HG03139 (cell line): ENCODE data around the gene DCBLD2.

Experiments used
- ATAC-seq: cut with Tn5 transposase; IDR thresholded peaks from one replicate; pipeline ENCODE4 v1.9.1; 2021; ENCODE audit not compliant: unreplicated experiment

Gene DCBLD2

DNA sequence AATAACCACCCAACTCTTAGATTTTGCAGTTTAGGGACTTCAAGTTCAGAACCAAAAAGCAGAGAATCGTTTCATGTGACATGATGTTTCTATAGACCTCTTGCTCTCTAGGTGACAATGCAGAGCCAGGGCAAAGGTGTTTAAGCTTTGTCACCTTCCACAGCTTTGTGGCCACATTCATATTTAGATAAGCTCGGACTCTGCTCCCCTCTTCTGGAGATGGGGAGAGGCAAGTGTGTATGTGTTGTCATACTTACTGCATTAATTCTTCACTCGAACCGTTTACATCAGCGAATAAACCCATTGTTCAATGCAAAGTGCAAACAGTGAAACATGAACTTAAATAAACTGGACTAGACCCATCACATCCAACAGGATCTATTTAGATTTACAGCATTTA lies 105.2 kb downstream of the DCBLD2 start:
- no peak for ATAC-seq

DNA sequence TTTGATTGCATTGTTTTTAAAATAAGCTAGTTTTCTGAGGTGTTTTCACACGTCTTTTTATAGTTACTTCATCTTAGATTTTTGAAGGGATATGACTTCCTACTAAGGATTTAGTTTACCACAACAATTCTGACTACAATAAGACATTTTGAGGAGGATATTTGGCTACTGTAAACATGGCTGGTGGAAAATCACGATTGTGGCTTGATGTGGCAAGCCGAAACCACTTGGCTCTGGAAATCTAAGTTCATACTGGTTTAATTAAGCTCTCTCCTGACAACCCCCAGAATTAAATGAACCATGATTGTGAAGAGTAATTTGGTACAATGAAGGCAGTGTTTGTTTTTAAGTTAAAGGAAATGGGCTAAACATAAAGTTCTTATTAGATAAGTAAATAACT lies 107.5 kb downstream of the DCBLD2 start:
- ATAC-seq, result no peak

DNA sequence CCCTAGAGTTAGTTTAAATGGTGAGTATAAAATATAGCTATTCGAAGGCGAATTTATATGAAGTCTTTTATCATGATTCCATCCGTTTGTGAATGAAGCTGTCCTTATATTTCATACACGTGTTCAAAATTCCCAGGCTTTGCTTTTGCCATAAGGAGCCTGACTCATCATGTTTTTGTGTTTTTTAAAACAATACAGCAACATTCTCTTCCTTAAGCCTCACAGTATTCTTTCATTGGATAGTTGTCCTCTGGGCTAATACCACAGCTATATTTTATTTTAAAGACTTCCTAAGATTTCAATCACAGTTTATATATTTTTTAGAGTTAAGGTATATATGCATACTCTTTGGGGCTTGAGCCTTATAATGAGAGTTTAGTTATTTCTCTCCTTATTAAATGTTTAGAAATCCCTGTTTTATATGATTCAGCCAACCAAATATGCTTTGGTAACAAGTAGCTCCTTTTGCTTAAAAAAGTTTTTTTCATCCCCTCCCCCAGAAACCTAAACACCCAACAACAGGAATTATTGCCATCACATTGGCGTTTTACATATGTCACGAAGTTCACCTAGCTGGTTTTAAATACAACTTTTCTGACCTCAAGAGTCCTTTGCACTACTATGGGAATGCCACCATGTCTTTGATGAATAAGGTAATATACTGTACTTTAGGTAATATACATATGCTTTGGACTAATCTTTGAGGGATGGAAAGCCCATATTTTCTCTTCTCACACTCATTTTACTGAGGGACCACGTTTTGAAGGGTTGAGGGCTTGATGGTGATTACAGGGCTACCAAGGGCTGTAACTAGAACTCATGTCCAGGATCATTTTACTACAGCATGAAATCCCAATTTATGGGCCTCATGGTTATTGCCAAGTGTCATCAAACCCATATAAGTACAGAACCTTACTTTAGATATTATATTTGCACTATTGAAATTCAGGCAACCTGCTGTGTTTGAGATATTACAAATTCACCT lies 109.9 kb downstream of the DCBLD2 start:
- no peak for ATAC-seq

DNA sequence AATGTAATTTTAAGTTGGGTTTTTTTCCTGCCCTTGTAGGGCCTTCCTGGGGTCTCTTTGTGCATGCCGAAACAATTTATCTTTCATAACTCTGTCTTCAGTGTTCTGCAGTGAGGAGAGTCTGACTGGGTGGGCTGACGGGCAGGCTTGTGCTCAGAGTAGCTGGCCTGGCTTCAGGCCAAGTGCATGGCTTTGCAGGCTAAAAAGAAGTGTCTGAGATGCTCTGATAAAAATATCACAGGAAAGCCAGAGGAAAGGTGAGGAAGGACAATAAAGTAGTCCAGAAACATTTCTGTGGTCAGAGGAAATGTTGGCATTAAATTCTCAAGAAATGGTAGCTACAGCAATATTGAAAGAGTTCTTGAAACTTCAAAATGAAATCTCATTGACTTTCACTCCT lies 112.8 kb downstream of the DCBLD2 start:
- no peak for ATAC-seq

DNA sequence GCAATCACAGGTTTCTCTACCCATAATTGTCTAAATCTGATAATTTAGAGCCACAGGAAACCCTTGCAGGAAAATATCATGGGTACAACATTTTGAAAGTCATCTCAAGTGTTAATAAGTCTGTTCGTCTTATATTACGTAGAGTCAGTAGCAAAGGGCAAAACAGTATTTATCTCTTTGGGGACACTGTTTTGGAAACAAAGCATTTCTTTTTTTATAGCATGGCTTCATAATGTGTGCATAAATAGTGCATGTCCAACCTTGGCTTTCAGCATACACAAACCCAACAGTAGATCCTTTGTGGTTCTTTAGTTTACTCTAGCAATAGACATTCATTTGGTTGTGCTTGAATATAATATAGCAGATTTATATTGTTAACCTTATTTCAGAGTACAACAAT lies 114.3 kb downstream of the DCBLD2 start:
- no peak for ATAC-seq

DNA sequence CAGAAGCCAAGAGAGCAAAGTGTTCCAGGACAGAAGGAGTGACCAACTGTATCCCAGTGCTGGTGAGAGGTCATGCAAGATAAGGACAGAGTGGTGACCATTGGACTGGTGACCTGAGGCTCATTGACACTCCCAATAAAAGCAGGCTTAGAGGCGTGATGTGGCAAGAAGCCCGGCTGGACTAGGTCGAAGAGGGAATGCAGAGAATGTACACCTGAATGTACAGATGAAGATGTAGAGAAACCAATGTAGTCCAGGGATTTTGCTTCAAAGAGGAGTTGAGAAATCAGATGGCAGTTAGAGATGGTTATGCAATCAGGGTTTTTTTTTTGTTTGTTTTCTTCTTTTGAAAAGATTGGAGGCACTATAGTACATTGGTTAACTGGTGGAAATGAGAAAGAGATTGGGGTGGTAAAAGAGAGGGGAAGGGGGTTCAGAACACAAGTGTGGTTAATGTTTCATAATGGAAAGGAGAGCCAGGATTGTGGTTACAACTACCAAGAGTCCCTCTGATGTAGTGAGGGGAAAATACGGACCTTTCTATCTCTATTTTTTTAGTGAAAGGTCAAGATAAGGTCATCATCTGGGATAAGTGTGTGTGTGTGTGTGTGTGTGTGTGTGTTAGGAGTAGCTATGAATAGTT lies 115.0 kb downstream of the DCBLD2 start:
- ATAC-seq, result no peak

DNA sequence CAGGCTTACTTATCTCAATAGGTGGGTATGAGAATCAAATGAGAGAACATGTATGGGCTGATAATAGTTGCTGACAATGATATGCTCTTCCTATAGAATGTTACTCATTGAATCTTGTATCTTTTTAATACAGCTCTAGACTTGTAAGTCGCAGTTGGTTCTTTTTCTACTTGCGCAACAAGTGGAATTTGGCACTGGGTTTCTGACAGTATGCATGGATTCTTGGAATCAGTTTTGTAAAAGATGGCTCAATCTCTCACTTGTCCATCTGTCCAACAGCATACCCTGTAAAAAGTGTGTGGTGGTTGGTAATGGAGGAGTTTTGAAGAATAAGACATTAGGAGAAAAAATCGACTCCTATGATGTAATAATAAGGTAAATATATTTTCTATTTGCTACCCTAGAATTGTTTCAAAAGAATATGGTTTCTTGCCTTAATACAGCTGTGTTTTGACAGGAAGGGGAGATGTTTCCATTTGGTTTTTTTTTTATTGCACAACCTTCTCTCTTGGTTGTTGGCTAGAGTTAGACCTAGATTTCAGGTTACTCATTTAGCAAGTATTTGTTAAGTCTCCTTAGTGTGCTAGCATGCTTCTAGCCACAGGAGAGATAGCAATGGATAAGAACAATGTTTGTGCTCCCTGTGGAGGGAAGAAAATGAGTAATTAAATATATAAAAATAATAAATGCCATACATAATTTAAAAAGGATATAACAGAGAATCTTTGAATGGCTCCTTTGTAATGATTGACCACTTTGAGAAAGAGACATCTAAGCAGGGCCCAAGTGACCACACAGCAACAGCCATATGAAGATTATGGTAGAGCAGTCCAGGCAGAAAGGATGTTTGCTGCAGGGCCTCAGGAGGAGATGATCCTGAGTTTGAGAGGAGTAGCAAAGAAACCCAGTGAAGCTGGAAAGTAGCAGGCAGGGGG lies 116.6 kb downstream of the DCBLD2 start:
- ATAC-seq, result no peak

DNA sequence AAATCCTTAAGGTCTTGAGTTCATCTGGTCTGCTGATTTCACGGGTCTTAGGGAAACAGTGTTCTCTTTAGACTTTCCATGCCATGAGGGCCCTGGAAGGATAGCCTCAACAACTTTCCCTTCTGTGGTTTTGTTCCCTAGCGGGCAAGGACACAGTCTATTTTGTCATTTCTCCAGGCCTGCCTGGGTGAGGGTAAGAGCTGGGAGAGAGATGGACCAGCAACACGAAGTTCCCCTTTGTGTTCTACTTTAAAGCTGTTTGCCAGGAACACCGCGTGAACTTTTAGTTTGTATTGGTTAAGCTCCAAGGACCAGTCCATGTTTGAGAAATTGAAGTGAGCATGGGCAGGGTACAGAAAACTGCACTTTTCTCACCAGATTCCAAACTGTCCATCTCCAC lies 117.5 kb downstream of the DCBLD2 start:
- no peak for ATAC-seq

DNA sequence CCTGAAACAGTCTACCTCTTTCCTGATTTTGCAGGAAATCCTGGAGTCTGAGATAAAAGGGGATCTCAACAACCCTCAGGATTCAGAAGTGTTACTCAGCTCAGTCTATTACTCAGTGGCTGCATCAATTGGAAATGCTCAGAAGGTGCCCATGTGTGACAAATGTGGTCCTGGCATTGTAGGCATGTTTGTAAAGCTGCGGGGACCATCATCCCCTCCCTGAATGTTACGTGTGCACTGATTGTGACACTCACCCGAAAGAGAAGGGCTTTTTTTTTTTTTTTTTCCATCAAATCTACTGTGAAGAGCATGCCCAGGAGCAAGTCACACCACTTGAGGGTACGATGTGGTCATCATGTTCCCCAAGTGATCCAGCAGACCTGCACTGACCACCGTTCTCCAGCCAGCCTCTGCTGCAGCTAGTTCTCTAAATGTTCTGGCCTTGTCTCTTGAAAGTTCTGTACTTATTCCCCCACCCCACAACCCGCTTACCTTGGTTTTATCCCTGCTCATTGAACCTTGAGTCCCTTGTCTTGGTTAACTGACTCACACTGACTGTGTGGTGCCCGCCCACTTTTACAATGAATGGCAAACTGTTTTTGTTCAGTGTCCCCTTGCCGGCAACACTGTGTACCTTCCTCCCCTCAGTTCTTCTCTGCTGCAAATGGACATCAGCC lies 118.5 kb downstream of the DCBLD2 start:
- ATAC-seq, result no peak

DNA sequence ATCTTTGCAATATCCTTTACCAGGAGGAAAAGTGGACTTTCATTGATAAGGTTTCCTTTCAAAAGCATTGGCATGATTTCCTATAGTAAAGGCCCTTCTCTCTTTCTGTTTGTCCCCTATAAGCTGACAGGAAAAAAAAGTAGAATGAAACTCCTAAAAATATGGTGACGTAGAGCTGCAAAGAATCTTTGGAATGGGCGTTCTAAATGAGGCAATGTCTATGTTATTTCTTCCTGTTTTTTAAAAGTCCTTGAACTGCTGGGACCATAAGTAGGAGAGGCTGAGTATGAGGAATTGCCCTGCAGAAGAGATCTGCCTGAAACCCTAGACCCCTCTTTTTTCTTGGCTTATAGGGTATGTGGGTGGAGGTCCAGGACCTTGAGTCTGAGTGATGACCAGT lies 121.2 kb downstream of the DCBLD2 start:
- ATAC-seq, result no peak

DNA sequence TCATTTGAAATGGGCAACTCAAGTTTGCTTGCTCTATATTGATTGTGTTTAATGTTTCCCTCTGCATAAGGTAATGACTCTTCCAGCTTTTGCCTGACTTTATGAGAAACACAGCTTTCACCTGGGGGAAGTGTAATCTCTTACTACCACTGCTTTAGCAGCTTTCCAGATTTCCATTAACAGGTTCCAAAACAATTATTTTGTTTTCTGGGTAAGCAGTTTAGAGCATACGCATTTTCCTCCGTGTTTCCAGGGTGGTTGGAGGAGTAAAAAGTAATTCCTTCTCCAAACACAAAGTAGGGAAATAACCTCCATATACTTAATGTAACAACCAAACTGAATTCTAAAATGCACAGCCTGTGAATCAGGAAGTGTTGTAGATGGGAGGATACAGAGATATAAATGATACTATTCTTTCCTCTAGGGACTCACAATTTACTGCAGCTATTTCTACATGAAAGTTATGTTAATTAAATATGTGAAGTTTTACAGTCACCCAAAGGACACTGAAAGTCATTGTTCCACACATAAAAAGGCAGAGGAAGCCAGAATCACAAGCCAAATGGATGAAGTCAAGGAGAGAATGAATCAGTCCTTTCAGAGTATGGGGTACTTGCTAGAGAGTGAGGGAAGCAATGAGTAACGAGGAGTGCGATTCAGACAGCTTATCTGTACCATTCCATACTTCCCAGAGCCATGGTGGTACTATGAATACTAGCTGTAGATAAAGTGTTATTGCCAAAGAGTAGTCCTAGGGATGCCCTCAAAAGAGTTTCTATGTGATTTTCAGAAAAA lies 121.8 kb downstream of the DCBLD2 start:
- ATAC-seq, result no peak

DNA sequence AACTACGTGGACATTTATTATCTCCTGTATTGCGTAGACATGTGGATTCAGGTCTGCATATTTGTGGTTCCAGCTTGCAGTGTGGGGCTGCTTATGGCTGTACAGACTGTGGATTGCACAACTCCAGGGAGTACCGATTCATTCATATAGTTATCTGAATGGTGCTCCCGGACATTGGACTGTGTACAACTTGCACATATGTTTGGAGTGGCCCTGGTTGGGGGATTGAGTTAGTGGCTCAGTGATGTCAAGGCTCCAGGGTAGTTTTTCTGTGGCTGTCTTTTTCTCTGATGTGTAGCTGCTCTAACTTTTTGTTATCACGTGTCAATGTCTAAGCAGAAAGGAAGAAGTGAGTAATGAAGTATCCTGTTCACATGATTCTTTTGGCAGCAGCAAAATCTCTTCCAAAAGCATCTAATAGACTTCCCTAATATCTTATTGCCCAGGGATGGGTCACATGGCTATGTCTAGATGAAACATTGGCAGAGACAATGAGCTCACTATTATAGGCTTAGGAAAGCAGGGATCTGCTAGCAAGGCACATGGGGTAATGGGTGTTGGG lies 122.6 kb downstream of the DCBLD2 start:
- no peak for ATAC-seq

DNA sequence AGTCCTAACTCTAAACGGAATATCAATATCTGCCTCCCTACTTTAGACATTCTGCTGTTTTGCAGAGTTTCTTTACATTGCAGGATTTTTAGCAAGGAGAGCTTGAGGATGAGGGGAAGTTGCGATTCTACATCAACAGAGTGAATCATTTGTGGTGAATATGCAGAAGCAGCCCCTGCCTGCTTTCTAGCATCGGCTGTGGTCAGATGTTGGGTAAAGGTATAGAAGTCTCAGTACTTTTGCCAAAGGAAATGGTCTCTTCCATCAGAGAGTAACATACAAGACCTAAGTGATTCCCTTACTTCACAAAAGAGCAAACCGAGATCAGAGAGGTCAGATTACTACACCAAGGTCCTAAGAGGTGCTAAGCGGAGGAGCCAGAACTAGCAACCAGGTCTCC lies 123.1 kb downstream of the DCBLD2 start:
- no peak for ATAC-seq

DNA sequence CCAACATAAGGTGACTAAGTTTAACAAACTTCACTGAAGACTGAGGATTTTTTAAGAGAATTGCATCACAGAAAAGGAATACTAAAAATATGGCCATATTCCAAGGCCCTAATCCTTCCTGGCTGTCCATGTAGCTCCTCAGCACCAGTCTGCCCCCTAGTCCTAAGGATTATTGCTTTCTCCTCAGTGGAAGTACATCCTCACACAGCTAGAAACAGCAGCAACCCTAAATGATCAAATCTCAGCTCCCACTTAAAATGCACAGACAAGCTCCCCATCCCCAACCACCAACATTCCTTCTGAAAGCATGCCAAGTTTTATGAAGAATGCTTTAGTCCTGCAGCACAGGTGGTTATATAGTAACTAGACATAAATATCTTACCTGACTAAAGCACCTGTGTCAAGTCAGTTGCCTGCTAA lies 123.7 kb downstream of the DCBLD2 start:
- no peak for ATAC-seq

DNA sequence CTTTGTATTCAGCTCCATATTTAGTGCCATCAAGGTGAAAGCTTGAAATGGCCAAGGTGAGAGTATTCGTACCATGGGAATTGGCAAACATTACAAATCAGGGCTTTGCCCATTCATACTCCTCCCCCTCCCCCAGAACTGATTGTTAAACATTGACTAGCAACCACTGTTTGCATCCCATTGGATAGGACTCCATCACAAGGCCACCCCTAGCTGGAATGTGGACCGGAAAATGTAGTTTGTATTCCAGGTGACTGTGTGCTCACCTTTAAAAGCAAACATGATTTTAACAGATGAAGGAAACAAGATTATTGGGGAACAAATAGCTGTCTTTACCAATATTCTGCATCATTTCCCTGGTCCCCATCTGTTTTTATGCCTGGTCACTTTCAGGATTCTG lies 124.2 kb downstream of the DCBLD2 start:
- ATAC-seq, result no peak

DNA sequence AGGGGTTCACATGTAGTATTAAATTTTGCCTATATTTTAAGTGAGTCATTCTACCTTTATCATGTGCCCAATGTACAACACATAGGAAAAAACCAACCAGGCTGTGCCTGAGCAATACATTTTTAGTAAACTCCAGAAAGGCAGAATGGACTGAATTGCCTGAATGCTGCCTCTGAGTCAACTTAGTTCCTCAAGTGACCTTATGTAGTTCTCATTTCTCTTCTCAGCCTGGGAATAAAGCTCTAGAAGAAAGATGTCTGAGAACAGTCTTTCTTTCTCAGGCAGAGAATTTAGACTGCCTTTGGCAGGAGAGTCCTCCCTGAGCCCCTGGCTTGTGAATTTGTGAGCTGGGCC lies 125.4 kb downstream of the DCBLD2 start:
- ATAC-seq, result no peak

DNA sequence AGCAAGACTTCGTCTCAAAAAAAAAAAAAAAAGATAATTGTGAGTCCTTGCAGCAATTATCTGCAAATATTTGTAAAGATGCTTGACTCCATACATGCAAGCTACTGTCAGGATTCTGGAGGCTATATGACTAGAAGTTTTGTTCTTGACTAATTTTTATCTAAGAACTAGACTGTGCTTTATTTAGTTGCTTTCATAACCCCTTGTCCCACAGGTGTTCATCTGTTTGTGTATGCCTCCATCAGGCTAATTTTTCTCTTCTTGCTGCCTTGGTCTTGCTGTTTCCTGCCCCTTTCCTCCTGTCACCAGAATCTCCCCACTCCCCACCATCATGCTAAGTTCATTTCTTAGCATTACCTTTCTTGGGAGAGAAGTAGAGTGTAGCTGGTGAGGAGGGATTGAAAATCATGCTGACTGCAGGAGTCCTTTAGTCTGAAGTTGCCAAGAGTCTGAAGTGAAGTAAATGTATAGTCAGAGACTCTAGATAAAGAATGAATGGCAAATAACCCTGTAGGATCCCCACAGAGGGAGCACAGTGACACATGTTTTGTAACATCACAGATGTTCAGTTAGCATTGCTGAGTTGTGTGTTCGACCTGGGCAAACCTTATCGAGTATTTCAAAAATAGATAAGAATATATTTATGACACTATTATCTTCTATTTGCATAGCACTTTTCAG lies 125.9 kb downstream of the DCBLD2 start:
- ATAC-seq, result no peak

DNA sequence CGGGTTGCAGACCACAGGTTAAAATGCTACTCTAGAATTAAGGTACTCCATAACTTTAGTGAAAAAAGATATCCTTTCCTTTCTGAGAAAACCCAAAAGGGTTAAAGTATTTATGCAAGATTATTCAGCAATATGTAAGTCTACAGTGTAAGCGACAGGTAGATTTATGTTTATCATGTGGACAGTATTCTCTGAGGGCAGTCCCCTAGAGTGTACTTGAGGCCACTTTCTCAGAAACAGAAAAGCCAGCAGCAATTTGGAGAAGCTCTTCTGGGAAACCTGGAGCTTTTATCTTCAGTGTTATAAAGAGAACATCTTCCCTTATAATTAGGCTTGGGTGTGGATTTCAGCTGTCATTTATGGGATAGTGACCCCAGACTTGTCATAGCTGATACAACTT lies 129.5 kb downstream of the DCBLD2 start:
- ATAC-seq, result no peak
